IMR-90 (cell line): ENCODE measurements around the gene CIT. TPM values are rescaled to one million over a fixed set of nuclear protein-coding genes. Genes with fewer than 3 reads are reported as not detected.
"Not testable (repeated sequence)": the region's sequence is repeated elsewhere in the genome, so short reads cannot be mapped to it uniquely, and the experiment has no call there.

Experiments used
- ATAC-seq: fragments of 200-7000 bp; cut with Tn5 transposase; 2 replicates; pipeline ENCODE4 v1.9.1; 2020; ENCODE audit warnings: low read depth, mild to moderate bottlenecking, moderate library complexity
- BruUV-seq: library from RNA; stranded (reverse); fragments of 400-500 nt; replicated peaks from 2 replicates; lab custom pipeline; 2021; lab: Mats Ljungman, UMichigan
- CTCF ChIA-PET: fragments of 300-600 bp; formaldehyde crosslinking; extraction: SDS; loops from one replicate; lab custom pipeline; 2021; ENCODE audit warnings: antibody characterized with exemption; lab: Yijun Ruan, JAX
- POLR2A ChIA-PET: fragments of 300-600 bp; sonication (Branson Sonifier 250); formaldehyde crosslinking; loops from one replicate; lab custom pipeline; 2022; ENCODE audit warnings: antibody characterized with exemption; ENCODE audit not compliant: unreplicated experiment; lab: Charles Lee
- DNase-seq: peaks from one replicate; pipeline ENCODE4 v3.0.0; 2013
- H2AFZ ChIP-seq: replicated peaks from 2 replicates; pipeline ENCODE3; 2013; ENCODE audit warnings: low read length, mild to moderate bottlenecking; ENCODE audit not compliant: poor library complexity
- H2AK5ac ChIP-seq: 2 replicates; pipeline ENCODE4 v1.6.1; 2013; ENCODE audit warnings: low read depth, low read length, inconsistent platforms
- H2AK9ac ChIP-seq: replicated peaks from 2 replicates; pipeline ENCODE3; 2013; ENCODE audit warnings: mild to moderate bottlenecking, low read depth, low read length, moderate library complexity; ENCODE audit not compliant: poor library complexity
- H2BK120ac ChIP-seq: 2 replicates; pipeline ENCODE4 v1.6.1; 2013; ENCODE audit warnings: low read depth, low read length, inconsistent platforms
- H2BK15ac ChIP-seq: 3 replicates; pipeline ENCODE4 v1.6.1; 2013; ENCODE audit warnings: low read depth, low read length, inconsistent platforms
- H2BK20ac ChIP-seq: 2 replicates; pipeline ENCODE4 v1.6.1; 2013; ENCODE audit warnings: low read depth, mild to moderate bottlenecking, inconsistent platforms, low read length, moderate library complexity
- H2BK5ac ChIP-seq: 2 replicates; pipeline ENCODE4 v1.6.1; 2013; ENCODE audit warnings: mild to moderate bottlenecking, low read depth, low read length, inconsistent platforms; ENCODE audit not compliant: poor library complexity, severe bottlenecking
- H3K14ac ChIP-seq: replicated peaks from 2 replicates; pipeline ENCODE4 v1.6.1; 2013; ENCODE audit warnings: low read depth, low read length, inconsistent platforms
- H3K18ac ChIP-seq: 2 replicates; pipeline ENCODE4 v1.6.1; 2013; ENCODE audit warnings: low read depth, low read length, control low read depth
- H3K23ac ChIP-seq: 2 replicates; pipeline ENCODE4 v1.6.1; 2013; ENCODE audit warnings: low read depth, low read length, inconsistent platforms
- H3K27ac ChIP-seq: 2 replicates; pipeline ENCODE4 v1.5.1; 2013; ENCODE audit warnings: mild to moderate bottlenecking, control low read depth, low read length; ENCODE audit not compliant: insufficient read depth
- H3K27me3 ChIP-seq: 2 replicates; pipeline ENCODE4 v1.6.1; 2013; ENCODE audit warnings: low read length; ENCODE audit not compliant: control insufficient read depth, insufficient read depth
- H3K36me3 ChIP-seq: 2 replicates; pipeline ENCODE4 v1.6.1; 2013; ENCODE audit warnings: low read length, mixed read lengths; ENCODE audit not compliant: control insufficient read depth, insufficient read depth
- H3K4ac ChIP-seq: 2 replicates; pipeline ENCODE4 v1.6.1; 2013; ENCODE audit warnings: low read depth, low read length, inconsistent platforms
- H3K4me1 ChIP-seq: 2 replicates; pipeline ENCODE4 v1.6.1; 2013; ENCODE audit warnings: low read length, mixed read lengths; ENCODE audit not compliant: control insufficient read depth, insufficient read depth
- H3K4me2 ChIP-seq: 2 replicates; pipeline ENCODE4 v1.6.1; 2013; ENCODE audit warnings: low read depth, mild to moderate bottlenecking, control low read depth, low read length, moderate library complexity
- H3K4me3 ChIP-seq: 2 replicates; pipeline ENCODE4 v1.5.1; 2013; ENCODE audit warnings: low read depth, mild to moderate bottlenecking, control low read depth, low read length, moderate library complexity; ENCODE audit not compliant: insufficient read depth
- H3K56ac ChIP-seq: 2 replicates; pipeline ENCODE4 v1.6.1; 2013; ENCODE audit warnings: low read length, inconsistent platforms; ENCODE audit not compliant: insufficient read depth; ENCODE audit errors: extremely low read depth
- H3K79me1 ChIP-seq, 2 experiments: 2 replicates each; pipeline ENCODE4 v1.6.1; 2013; ENCODE audit warnings: low read length in 2 of 2, inconsistent platforms in 1 of 2, low read depth in 1 of 2
- H3K9ac ChIP-seq: 2 replicates; pipeline ENCODE4 v1.6.1; 2013; ENCODE audit warnings: low read depth, low read length, control low read depth
- H3K9me1 ChIP-seq: 2 replicates; pipeline ENCODE4 v1.6.1; 2013; ENCODE audit warnings: low read length, inconsistent platforms; ENCODE audit not compliant: insufficient read depth
- H3K9me3 ChIP-seq: 2 replicates; pipeline ENCODE4 v1.6.1; 2013; ENCODE audit warnings: low read length; ENCODE audit not compliant: control insufficient read depth, insufficient read depth
- H4K20me1 ChIP-seq: 2 replicates; pipeline ENCODE4 v1.6.1; 2013; ENCODE audit warnings: low read length, inconsistent platforms; ENCODE audit not compliant: insufficient read depth
- H4K5ac ChIP-seq: 2 replicates; pipeline ENCODE4 v1.6.1; 2013; ENCODE audit warnings: mild to moderate bottlenecking, low read depth, low read length, control low read depth
- H4K8ac ChIP-seq, 2 experiments: 2 replicates each; pipeline ENCODE4 v1.6.1; 2013; ENCODE audit warnings: low read depth in 2 of 2, low read length in 2 of 2, control low read depth in 1 of 2, inconsistent platforms in 1 of 2
- H4K91ac ChIP-seq: 2 replicates; pipeline ENCODE4 v1.6.1; 2013; ENCODE audit warnings: low read depth, low read length, inconsistent platforms; ENCODE audit not compliant: insufficient read depth
- WGBS, 2 experiments: methylation state at CpG; one replicate each; pipeline versions ENCODE4 v1.1.5 to v1.1.7; 2013; ENCODE audit warnings: missing lambda C conversion rate in 2 of 2; ENCODE audit not compliant: insufficient read length in 1 of 2; ENCODE audit errors: extremely low coverage in 2 of 2; 5-methylcytosine and 5-hydroxymethylcytosine counted together
- dilution Hi-C: fragments of 300-500 bp; cut with HindIII; formaldehyde crosslinking; loops from one replicate; pipeline ENCODE4 v1.14.3; 2018; ENCODE audit warnings: low sequenced_read_pairs; ENCODE audit not compliant: unreplicated experiment
- in situ Hi-C: fragments of 300-500 bp; cut with MboI; formaldehyde crosslinking; loops from 3 replicates; pipeline ENCODE4 v1.14.3; 2019; ENCODE audit warnings: low sequenced_read_pairs, inconsistent platforms, mixed read lengths
- intact Hi-C: fragments of 100-400 bp; cut with micrococcal nuclease; formaldehyde crosslinking; loops from 2 replicates; pipeline ENCODE4 v1.10.0; 2022
- polyA plus RNA-seq, 3 experiments: library from polyadenylated mRNA; depleted of rRNA; stranded (reverse); fragments of >200 nt; gene quantifications; 2 replicates each; pipeline ENCODE4 v1.2.3, GENCODE V29; 2012; ENCODE audit warnings: low replicate concordance in 1 of 3
- total RNA-seq: library from RNA; depleted of rRNA; stranded (reverse); fragments of >200 nt; gene quantifications from 2 replicates; pipeline ENCODE4 v1.2.3, GENCODE V29; 2012

Gene CIT
- total and polyA plus RNA-seq, 2 of the 4 experiments (the other 2 are of a cell fraction) = 13.1 to 21.0 TPM

- H3K9me3 ChIP-seq, H4K20me1 ChIP-seq, H3K4me2 ChIP-seq, H4K91ac ChIP-seq, ATAC-seq, POLR2A ChIA-PET, H3K56ac ChIP-seq, H4K5ac ChIP-seq, BruUV-seq, H3K23ac ChIP-seq, H3K18ac ChIP-seq, intact Hi-C loops, CTCF ChIA-PET, H2AK5ac ChIP-seq, H3K27ac ChIP-seq, dilution Hi-C loops, H2BK15ac ChIP-seq, DNase-seq, H2AK9ac ChIP-seq, in situ Hi-C loops, H2BK20ac ChIP-seq, H3K36me3 ChIP-seq, H3K9me1 ChIP-seq, H3K14ac ChIP-seq, H4K8ac ChIP-seq, H3K79me1 ChIP-seq, H2BK5ac ChIP-seq, H3K9ac ChIP-seq, H3K4me1 ChIP-seq, H3K27me3 ChIP-seq, H2BK120ac ChIP-seq, H3K4ac ChIP-seq, H3K4me3 ChIP-seq, H2AFZ ChIP-seq: not testable (repeated sequence)
- WGBS, 2 experiments = no CpG with 5 or more reads among the region's 1 CpG
Observed at GRCh38 chr12:119892611-119893010, 15.5 kb upstream of the CIT start.
